ENCODE results near the gene FBL.
"Not testable (repeated sequence)": the region's sequence is repeated elsewhere in the genome, so short reads cannot be mapped to it uniquely, and the experiment has no call there.

- not testable (repeated sequence) for TF ChIP-seq EZH2 (optimal IDR thresholded peaks at IDR 0.05; ENCODE audit: low read depth, low read length); CTCF (IDR thresholded peaks at IDR 0.05; ENCODE audit: low read length)
Observed at GRCh38 chr19:39892506-39892902, 46.3 kb upstream of the FBL start.

All from MM.1S (cell line).